Measurements from ENCODE around the gene CEACAM20.
"Not testable (repeated sequence)": the region's sequence is repeated elsewhere in the genome, so short reads cannot be mapped to it uniquely, and the experiment has no call there.

CEACAM20 gene

GRCh38 chr19:44544031-44544430, 14.6 kb upstream of the CEACAM20 start:
- no peak for FAIRE-seq

GRCh38 chr19:44542671-44543070, 13.2 kb upstream of the CEACAM20 start:
- FAIRE-seq = no peak

- FAIRE-seq = no peak
Observed at GRCh38 chr19:44540736-44541135, 11.3 kb upstream of the CEACAM20 start.

- no peak for FAIRE-seq
Observed at GRCh38 chr19:44539991-44540390, 10.5 kb upstream of the CEACAM20 start.

GRCh38 chr19:44539236-44539826, 9.9 kb upstream of the CEACAM20 start:
- FAIRE-seq = no peak

- not testable (repeated sequence) for FAIRE-seq
Observed at GRCh38 chr19:44535361-44535760, 5.9 kb upstream of the CEACAM20 start.

GRCh38 chr19:44532819-44533218, 3.3 kb upstream of the CEACAM20 start:
- no peak for FAIRE-seq

- no peak for FAIRE-seq
Observed at GRCh38 chr19:44530777-44531176, 1.3 kb upstream of the CEACAM20 start.

- FAIRE-seq = no peak
Observed at GRCh38 chr19:44527554-44527953, 1.9 kb downstream of the CEACAM20 start.

GRCh38 chr19:44525721-44526430, 3.6 kb downstream of the CEACAM20 start:
- no peak for FAIRE-seq

GRCh38 chr19:44521370-44521769, 8.1 kb downstream of the CEACAM20 start:
- no peak for FAIRE-seq

- no peak for FAIRE-seq
Observed at GRCh38 chr19:44517146-44517545, 12.3 kb downstream of the CEACAM20 start.

GRCh38 chr19:44515907-44516306, 13.6 kb downstream of the CEACAM20 start:
- FAIRE-seq = no peak

GRCh38 chr19:44515031-44515430, 14.4 kb downstream of the CEACAM20 start:
- no peak for FAIRE-seq

GRCh38 chr19:44512326-44513298, 16.9 kb downstream of the CEACAM20 start:
- no peak for FAIRE-seq

GRCh38 chr19:44509478-44509877, 20.0 kb downstream of the CEACAM20 start:
- FAIRE-seq = no peak

- no peak for FAIRE-seq
Observed at GRCh38 chr19:44499962-44500949, 29.2 kb downstream of the CEACAM20 start, which contains the start of gene ZNF180. ZNF180 (minus strand) TSS chr19:44500522; CDS start chr19:44497334, 3,188 bp downstream.

GRCh38 chr19:44499559-44499958, 29.9 kb downstream of the CEACAM20 start:
- FAIRE-seq = no peak

GRCh38 chr19:44498988-44499387, 30.5 kb downstream of the CEACAM20 start:
- FAIRE-seq = no peak

GRCh38 chr19:44496711-44497110, 32.8 kb downstream of the CEACAM20 start:
- no peak for FAIRE-seq

- no peak for FAIRE-seq
Observed at GRCh38 chr19:44476559-44477408, 52.7 kb downstream of the CEACAM20 start.
